HCT116 (cell line): ENCODE results near the gene IGFBP2. TPM values are rescaled to one million over a fixed set of nuclear protein-coding genes. Genes with fewer than 3 reads are reported as not detected.

Source experiments
- ATAC-seq: fragments of 200-7000 bp; cut with Tn5 transposase; 2 replicates; pipeline ENCODE4 v1.9.1; 2020; ENCODE audit warnings: mild to moderate bottlenecking, moderate library complexity
- BruUV-seq: library from RNA; stranded (reverse); fragments of 400-500 nt; replicated peaks from 2 replicates; lab custom pipeline; 2021; lab: Mats Ljungman, UMichigan
- CTCF ChIA-PET: fragments of 300-600 bp; sonication (Branson Sonifier 250); formaldehyde crosslinking; loops from one replicate; lab custom pipeline; 2021; ENCODE audit warnings: antibody characterized with exemption; lab: Charles Lee
- POLR2A ChIA-PET: fragments of 300-600, 350-600 bp; sonication (Branson Sonifier 250); formaldehyde crosslinking; loops from one replicate; lab custom pipeline; 2021; ENCODE audit warnings: antibody characterized with exemption; lab: Charles Lee
- RAD21 ChIA-PET, 2 experiments: fragments of 300-600 bp; sonication (Branson Sonifier 250); formaldehyde crosslinking; loops; one replicate each; lab custom pipeline; 2023; ENCODE audit warnings: low total read pairs in 2 of 2; ENCODE audit not compliant: uncharacterized antibody in 2 of 2, unreplicated experiment in 2 of 2, low non-redundant PET in 1 of 2; lab: Charles Lee
- DNase-seq: peaks from one replicate; pipeline ENCODE4 v3.0.0-alpha.2; 2010; ENCODE audit warnings: low read depth, low spot score
- H2AFZ ChIP-seq: fragments of 200-600 bp; shearing (Covaris generic), sonication (generic); 2 replicates; pipeline ENCODE4 v1.6.1; 2017; ENCODE audit warnings: low read depth, mixed run types, mixed read lengths, antibody characterized with exemption, low read length; ENCODE audit not compliant: poor library complexity, severe bottlenecking
- H3K27ac ChIP-seq: 2 replicates; pipeline ENCODE4 v1.5.1; 2012; ENCODE audit warnings: low read depth, low read length
- H3K27me3 ChIP-seq: fragments of 200-600 bp; sonication (generic); 2 replicates; pipeline ENCODE4 v1.6.1; 2016; ENCODE audit warnings: mixed run types, low read length, mixed read lengths; ENCODE audit not compliant: insufficient read depth
- H3K36me3 ChIP-seq, 2 experiments: fragments of 200-500 bp in 1 of 2; fragments of 200-600 bp in 1 of 2; sonication (Bioruptor generic) in 1 of 2; sonication (generic) in 1 of 2; 2 replicates each; pipeline versions ENCODE4 v1.5.1 to v1.6.1; 2014 to 2016; ENCODE audit warnings: low read length in 2 of 2, inconsistent platforms in 1 of 2, mixed read lengths in 1 of 2, mixed run types in 1 of 2; ENCODE audit not compliant: insufficient read depth in 2 of 2, control insufficient read depth in 1 of 2
- H3K4me1 ChIP-seq, 2 experiments: fragments of 200-600 bp in 1 of 2; sonication (generic) in 1 of 2; 2 replicates each; pipeline versions ENCODE4 v1.5.1 to v1.6.1; 2012 to 2017; ENCODE audit warnings: low read length in 2 of 2, inconsistent platforms in 1 of 2, mild to moderate bottlenecking in 1 of 2, mixed read lengths in 1 of 2, mixed run types in 1 of 2, moderate library complexity in 1 of 2; ENCODE audit not compliant: insufficient read depth in 2 of 2, control insufficient read depth in 1 of 2
- H3K4me2 ChIP-seq: fragments of 200-600 bp; sonication (generic); 2 replicates; pipeline ENCODE4 v1.6.1; 2017; ENCODE audit warnings: mixed run types, low read length, mixed read lengths
- H3K4me3 ChIP-seq, 2 experiments: fragments of 200-600 bp in 1 of 2; sonication (generic) in 1 of 2; replicated peaks in 1 of 2; 2 replicates each; pipeline ENCODE4 v1.5.1; 2011 to 2016; ENCODE audit warnings: low read length in 2 of 2, control low read depth in 1 of 2, low read depth in 1 of 2, mild to moderate bottlenecking in 1 of 2, mixed read lengths in 1 of 2, mixed run types in 1 of 2
- H3K79me2 ChIP-seq: fragments of 200-600 bp; sonication (generic); 2 replicates; pipeline ENCODE4 v1.6.1; 2017; ENCODE audit warnings: mild to moderate bottlenecking, mixed run types, low read length, moderate library complexity, mixed read lengths; ENCODE audit not compliant: insufficient read depth
- H3K9ac ChIP-seq: fragments of 200-600 bp; sonication (generic); 2 replicates; pipeline ENCODE4 v1.6.1; 2016; ENCODE audit warnings: low read length, mixed read lengths
- H3K9me2 ChIP-seq: fragments of 200-600 bp; sonication (generic), shearing (Covaris generic); 2 replicates; pipeline ENCODE4 v1.6.1; 2017; ENCODE audit warnings: mixed run types, mild to moderate bottlenecking, moderate library complexity; ENCODE audit not compliant: insufficient read depth
- H3K9me3 ChIP-seq, 2 experiments: fragments of 200-500 bp in 1 of 2; fragments of 200-600 bp in 1 of 2; sonication (Bioruptor generic) in 1 of 2; sonication (generic) in 1 of 2; 2 replicates each; pipeline ENCODE4 v1.6.1; 2014 to 2017; ENCODE audit warnings: low read length in 2 of 2, mixed read lengths in 2 of 2, inconsistent platforms in 1 of 2, low read depth in 1 of 2, mild to moderate bottlenecking in 1 of 2, mixed run types in 1 of 2, moderate library complexity in 1 of 2; ENCODE audit not compliant: control insufficient read depth in 1 of 2, insufficient read depth in 1 of 2
- H4K20me1 ChIP-seq: fragments of 200-600 bp; sonication (generic), shearing (Covaris generic); 2 replicates; pipeline ENCODE4 v1.6.1; 2017; ENCODE audit warnings: mixed run types, mild to moderate bottlenecking, moderate library complexity; ENCODE audit not compliant: insufficient read depth
- CBX3 ChIP-seq: IDR thresholded peaks from 2 replicates; pipeline ENCODE4 v1.6.1; 2012; ENCODE audit warnings: low read depth
- CTCF ChIP-seq, 3 experiments: fragments of 200-600 bp in 1 of 3; sonication (generic) in 1 of 3; IDR thresholded peaks in 2 of 3; conservative IDR thresholded peaks in 1 of 3; 2 replicates each; pipeline ENCODE4 v1.5.1; 2012 to 2017; ENCODE audit warnings: low read depth in 2 of 3, low read length in 2 of 3, antibody characterized with exemption in 1 of 3, borderline replicate concordance in 1 of 3, control low read depth in 1 of 3, mild to moderate bottlenecking in 1 of 3, mixed read lengths in 1 of 3, mixed run types in 1 of 3, moderate library complexity in 1 of 3; ENCODE audit not compliant: insufficient read depth in 1 of 3
- EZH2 ChIP-seq: fragments of 200-600 bp; sonication (generic); IDR thresholded peaks from 2 replicates; pipeline ENCODE4 v1.6.1; 2017; ENCODE audit warnings: antibody characterized with exemption, mixed run types
- EZH2phosphoT487 ChIP-seq: fragments of 200-600 bp; IDR thresholded peaks from 2 replicates; pipeline ENCODE4 v1.6.1; 2018; ENCODE audit warnings: antibody characterized with exemption, borderline replicate concordance
- SIN3A ChIP-seq: IDR thresholded peaks from 2 replicates; pipeline ENCODE4 v1.6.1; 2012; ENCODE audit warnings: low read depth
- SP1 ChIP-seq: IDR thresholded peaks from 2 replicates; pipeline ENCODE4 v1.6.1; 2012; ENCODE audit warnings: low read depth
- SRF ChIP-seq: IDR thresholded peaks from 2 replicates; pipeline ENCODE4 v1.6.1; 2012; ENCODE audit warnings: low read depth
- TCF7L2 ChIP-seq: IDR thresholded peaks from 2 replicates; pipeline ENCODE4 v1.7.0; 2011; ENCODE audit warnings: borderline replicate concordance, inconsistent platforms; ENCODE audit not compliant: insufficient read depth, insufficient read length; ENCODE audit errors: extremely low read depth
- intact Hi-C: fragments of 100-400 bp; cut with micrococcal nuclease; formaldehyde crosslinking; loops from 2 replicates; pipeline ENCODE4 v1.10.0; 2022
- total RNA-seq: library from RNA; stranded (reverse); gene quantifications from one replicate; pipeline ENCODE4 v1.2.1, GENCODE V29; 2021; ENCODE audit not compliant: unreplicated experiment
- TF ChIP-seq, protein P1 (sequence below): IDR thresholded peaks from 2 replicates; pipeline ENCODE4 v1.6.1; 2012
- TF ChIP-seq, protein P2 (sequence below): IDR thresholded peaks from 2 replicates; pipeline ENCODE4 v1.6.1; 2011; ENCODE audit warnings: mild to moderate bottlenecking, low read length, moderate library complexity; ENCODE audit not compliant: insufficient replicate concordance; ENCODE audit errors: extremely low read depth

The IGFBP2 gene
- total RNA-seq, 1 experiment from 2014 or later: 143 TPM

- Histone ChIP-seq H3K9me2 (no peaks in the 10 kb centered on the region), H3K9me3 (no peaks in the 10 kb centered on the region), H3K79me2 (no peaks in the 10 kb centered on the region), H2AFZ (no peak overlapping the region), H3K9ac (no peak overlapping the region)
- TF ChIP-seq EZH2 (no peak), CTCF (IDR thresholded peaks at IDR 0.05 in 2 of 3, conservative IDR thresholded peaks at IDR 0.05 in 1 of 3; ENCODE audit: borderline replicate concordance in 1 of 3, insufficient read depth in 1 of 3, low read depth in 2 of 3, low read length in 2 of 3) (no peak), SRF (no peak), TCF7L2 (no peak), SP1 (no peak), SIN3A (no peak), CBX3 (no peak), EZH2phosphoT487 (no peak)
- TF ChIP-seq, protein P1, sequence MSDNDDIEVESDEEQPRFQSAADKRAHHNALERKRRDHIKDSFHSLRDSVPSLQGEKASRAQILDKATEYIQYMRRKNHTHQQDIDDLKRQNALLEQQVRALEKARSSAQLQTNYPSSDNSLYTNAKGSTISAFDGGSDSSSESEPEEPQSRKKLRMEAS: no peak
- TF ChIP-seq, protein P2, sequence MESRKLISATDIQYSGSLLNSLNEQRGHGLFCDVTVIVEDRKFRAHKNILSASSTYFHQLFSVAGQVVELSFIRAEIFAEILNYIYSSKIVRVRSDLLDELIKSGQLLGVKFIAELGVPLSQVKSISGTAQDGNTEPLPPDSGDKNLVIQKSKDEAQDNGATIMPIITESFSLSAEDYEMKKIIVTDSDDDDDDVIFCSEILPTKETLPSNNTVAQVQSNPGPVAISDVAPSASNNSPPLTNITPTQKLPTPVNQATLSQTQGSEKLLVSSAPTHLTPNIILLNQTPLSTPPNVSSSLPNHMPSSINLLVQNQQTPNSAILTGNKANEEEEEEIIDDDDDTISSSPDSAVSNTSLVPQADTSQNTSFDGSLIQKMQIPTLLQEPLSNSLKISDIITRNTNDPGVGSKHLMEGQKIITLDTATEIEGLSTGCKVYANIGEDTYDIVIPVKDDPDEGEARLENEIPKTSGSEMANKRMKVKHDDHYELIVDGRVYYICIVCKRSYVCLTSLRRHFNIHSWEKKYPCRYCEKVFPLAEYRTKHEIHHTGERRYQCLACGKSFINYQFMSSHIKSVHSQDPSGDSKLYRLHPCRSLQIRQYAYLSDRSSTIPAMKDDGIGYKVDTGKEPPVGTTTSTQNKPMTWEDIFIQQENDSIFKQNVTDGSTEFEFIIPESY: no peak
- TF ChIP-seq, all 23 proteins: peak for 0
- Histone ChIP-seq H3K27me3 (no peaks in the 10 kb centered on the region), H3K36me3 (peaks cover 0 to 6% of the 10 kb centered on the region in 2 experiments; a peak in 1 of 4 replicates), H3K4me2 (no peak overlapping the region), H3K4me3 (no peak overlapping the region), H3K27ac (no peak overlapping the region), H3K4me1 (no peaks in the 10 kb centered on the region), H4K20me1 (no peaks in the 10 kb centered on the region)
- RAD21 ChIA-PET: no interaction called here
- DNase-seq (no peak), ATAC-seq (no peak)
- POLR2A ChIA-PET: no interaction called here
- CTCF ChIA-PET: interaction anchor here (10.4 kb wide), 1 partner anchor 142 kb away, joined by 142 read pairs; no protein-coding TSS in a partner anchor
- intact Hi-C loops: loop anchor here (10.0 kb wide), 1 partner anchor 626 kb away; no protein-coding TSS in a partner anchor
- no TSS peak for BruUV-seq
These were observed 27.3 kb downstream of the IGFBP2 start for GRCh38 chr2:216660496-216660895.
